GM19099 (cell line): ENCODE measurements around the gene TAOK2.

ENCODE experiments used
- POLR2A ChIP-seq: IDR thresholded peaks from 3 replicates; pipeline ENCODE4 v1.6.1; 2011; ENCODE audit warnings: low read depth; ENCODE audit not compliant: insufficient read length; ENCODE audit errors: extremely low read depth

The TAOK2 gene

DNA sequence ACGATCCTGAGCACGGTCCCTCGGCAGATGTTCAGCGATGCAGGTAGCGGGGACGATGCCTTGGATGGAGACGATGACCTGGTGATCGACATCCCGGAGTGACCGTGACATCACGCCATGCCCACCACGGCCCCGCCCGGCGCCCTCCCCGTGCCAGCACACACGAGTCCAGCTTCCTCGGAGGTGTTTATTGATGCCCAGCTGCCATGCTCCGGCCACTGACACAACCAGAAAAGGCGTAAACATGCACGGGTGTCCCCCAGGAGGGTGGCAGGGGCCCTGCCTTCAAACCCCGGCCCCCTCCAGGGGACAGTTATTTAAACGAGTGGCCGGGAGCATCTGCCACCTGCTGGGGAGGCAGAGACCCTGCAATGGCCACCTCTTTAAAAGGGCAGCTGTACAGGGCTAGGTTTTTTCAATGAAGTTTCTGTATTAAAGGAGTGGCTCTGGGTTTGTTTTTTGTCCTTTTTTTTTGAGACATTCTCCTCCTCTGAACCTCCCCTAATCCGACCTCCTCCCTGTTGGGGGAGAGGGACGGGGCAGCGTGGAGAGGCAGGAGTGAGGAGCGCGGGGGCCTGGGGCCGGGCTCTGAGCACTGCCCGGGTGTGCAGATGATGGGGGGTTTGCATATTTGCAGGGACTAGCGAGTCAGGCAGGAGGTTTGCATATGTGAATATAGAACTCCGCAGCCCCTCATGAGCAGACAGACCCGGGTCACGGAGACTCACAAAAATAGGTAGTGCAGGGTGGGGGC lies 31.9 kb downstream of the TAOK2 start:
- TF ChIP-seq POLR2A: no peak

DNA sequence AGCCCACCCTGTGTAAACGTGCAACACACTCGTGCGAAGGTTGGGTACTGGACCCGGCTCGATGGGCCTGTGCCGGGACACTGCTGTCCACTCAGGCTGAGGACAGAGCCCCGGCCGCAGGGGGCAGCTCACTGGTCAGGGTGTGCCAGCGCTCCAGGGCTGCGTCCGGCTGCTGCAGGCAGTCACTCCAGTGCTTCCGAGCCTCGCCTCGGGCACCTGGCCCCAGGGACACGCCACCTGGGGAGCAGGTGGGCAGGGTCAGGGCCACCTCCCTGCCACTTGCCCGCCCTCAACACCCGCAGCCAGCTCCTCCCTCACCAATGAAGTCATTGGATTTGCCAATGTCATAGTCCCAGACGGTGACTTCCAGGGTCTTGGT lies 32.4 kb downstream of the TAOK2 start:
- TF ChIP-seq POLR2A: no peak

DNA sequence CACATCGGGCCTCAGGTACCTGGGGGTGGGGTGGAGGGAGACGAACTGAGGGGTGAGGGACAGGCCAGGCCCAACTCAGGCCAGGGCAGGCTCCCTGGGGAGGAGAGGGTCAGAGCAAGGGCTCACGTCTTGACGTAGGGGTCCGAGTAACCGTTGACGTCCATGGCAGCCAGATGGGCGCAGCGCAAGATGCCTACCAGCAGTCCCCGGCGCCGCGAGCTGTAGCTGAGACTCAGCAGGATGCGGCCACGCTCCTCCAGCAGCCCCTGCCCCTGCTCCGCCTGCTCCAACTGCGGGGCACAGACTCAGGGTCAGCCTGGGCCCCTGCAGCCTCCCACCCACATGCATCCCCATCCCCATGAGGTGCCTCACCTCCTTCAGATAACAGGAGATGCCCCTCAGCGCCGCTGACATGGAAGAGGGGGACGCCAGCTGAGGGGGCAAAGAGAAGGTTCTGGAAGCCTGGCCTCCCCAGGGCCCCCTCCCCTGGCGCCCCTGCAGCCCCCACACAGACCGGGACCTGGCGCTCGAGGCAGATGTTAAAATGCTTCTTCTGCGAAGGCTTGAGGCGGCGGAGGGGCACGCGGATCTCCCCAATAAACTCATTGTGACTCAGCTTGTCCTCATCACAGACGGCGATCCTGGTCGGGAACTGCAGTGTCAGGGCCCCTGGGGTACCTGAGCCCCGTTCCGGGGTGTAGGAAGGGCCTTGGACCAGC lies 33.1 kb downstream of the TAOK2 start:
- no peak for TF ChIP-seq POLR2A

DNA sequence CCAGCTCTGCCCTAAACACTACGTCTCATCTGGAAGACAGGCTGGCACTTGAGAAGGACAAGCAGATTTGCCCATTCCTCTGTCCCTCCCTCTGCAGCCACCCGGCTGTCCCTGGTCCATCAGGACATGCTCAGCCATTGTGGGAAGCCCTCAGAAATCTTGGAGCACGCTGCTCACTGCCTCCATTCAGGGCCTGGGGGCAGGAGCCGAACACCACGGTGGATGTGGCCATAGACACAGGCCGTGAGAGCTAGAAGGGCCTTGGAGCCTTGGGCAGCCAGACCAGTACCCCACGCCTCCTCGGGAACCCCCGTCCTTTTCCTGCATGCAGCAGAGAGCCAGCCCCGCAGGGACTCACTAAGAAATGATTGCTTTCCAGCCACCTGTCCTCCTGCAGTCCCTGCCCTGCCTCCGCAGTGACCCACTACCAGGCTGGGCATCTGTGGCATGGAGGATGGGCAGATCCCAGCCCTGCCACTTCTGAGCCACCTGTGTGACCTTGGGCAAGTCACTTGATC lies 33.8 kb downstream of the TAOK2 start:
- TF ChIP-seq POLR2A: no peak

DNA sequence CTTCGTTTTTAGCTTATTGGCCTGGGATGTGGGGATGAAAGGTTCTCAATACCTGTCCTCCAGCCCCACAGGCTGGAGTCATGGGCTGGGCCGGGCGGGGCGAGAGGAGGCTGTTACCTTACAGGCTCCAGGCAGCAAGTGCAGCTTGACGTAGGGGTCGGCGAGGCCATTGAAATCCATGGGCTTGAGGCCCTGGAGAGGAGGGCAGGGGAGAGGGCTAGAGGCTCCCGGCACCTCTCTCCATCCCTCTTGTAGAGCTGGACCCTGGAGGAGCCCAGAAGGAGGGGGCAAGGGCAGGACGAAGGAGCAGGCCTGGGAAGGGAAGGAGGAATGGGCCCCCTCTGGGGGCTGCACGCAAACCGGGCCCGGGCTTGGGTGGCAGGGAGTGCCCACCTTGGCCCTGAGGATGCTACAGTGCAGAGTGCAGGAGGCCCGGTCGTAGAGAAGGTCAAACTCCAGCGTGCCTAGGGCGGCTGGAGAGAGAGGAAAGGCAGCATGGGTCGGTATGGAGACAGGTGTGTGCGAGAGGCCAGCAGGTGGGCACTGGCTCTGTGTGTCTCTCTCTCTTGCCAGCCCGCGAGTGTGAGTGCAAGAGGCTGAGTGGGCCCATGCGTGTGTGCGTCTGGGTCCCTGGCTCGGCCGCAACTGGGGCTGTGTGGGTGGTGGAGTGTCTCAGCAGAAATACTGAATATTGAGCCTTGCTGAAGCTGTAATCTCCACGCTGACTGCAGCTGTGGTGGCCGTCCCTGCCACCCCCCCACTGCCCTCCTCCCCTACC lies 35.6 kb downstream of the TAOK2 start:
- TF ChIP-seq POLR2A: no peak

DNA sequence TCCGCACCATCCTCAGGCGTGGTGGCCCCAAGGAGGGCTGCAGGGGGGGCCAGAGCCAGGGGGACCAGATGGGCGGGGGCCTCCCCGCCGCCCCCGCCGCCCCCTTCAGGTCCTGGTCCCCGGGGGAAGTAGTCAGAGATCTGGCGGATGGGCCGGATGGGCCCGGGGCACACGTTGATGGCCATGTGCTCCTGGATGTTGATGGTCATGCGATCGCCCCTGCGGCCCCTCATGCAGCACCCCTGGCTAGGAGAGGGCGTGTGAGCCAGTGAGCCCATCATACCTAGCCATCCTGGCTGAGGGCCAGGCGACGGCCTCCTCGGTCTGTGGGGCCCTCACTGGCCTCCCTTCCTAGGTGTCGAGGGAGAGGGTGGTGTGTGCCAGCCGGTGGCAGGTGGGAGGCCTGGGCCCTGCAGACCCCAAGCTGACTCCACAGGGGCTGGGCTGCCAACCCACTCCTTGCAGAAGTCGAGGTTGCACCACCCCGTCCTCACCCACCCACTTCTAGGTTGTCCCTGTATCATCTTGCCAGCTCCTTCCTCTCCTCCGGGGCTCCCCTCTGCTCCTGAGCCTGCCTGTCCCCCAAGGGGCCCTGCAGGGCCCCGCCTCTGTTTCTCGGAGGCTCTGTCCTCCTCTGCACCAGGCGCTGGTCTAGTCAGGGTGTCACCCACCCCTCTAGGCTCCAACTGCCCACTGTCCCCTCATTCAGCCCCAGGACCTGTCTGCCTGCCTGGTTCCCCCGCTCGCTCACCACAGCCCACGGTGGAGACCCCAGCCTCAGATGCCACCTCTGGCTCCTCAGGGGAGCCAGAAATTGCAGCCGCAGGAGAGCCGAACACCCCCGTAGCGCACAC lies 36.5 kb downstream of the TAOK2 start:
- no peak for TF ChIP-seq POLR2A

DNA sequence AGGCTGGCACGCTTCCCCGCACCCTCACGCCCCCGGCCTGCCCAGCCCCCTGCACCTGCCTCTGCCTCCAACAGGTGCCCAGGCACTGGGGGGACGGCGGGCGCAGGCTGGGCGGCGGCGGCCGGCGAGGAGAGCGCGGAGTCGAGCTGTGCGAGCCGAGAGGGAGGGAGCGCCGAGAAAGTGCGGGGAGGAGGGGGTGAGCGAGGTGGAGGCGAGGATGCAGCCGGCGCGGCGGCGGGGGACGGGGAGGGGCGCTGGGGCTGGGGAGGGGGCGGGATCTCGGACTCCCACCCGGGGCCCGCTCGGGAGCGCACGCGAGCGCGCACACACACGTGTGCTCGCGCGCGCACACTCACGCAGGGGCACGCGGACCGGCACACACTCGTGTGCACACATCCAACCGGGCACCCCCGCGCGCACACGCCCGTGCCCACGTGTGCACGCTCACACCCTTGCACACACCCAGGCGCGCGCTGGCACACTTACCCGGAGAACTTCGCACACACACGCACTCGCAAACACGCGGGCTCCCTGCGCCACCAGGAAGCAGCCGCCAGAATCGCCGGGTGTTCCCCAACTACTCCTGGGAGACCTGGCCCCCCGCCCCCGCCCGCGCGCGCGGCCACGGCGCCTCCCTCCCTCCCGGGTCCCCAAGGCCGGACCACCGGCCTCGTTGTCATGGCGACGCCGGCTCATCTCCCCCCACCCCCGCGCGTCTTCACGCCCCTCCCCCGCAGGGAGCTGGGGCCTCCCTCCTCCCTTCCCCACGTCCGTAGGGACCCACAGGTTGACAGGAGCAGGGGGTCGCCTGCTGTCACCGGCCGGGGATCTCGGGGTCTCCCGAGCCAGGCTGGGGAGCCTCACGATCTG lies 37.4 kb downstream of the TAOK2 start, which contains the start of gene DOC2A:
DOC2A (minus strand) TSS at position 184 of the 870 bp plus-strand sequence. CDS start 805 bp downstream, outside the sequence.
- no peak for TF ChIP-seq POLR2A

DNA sequence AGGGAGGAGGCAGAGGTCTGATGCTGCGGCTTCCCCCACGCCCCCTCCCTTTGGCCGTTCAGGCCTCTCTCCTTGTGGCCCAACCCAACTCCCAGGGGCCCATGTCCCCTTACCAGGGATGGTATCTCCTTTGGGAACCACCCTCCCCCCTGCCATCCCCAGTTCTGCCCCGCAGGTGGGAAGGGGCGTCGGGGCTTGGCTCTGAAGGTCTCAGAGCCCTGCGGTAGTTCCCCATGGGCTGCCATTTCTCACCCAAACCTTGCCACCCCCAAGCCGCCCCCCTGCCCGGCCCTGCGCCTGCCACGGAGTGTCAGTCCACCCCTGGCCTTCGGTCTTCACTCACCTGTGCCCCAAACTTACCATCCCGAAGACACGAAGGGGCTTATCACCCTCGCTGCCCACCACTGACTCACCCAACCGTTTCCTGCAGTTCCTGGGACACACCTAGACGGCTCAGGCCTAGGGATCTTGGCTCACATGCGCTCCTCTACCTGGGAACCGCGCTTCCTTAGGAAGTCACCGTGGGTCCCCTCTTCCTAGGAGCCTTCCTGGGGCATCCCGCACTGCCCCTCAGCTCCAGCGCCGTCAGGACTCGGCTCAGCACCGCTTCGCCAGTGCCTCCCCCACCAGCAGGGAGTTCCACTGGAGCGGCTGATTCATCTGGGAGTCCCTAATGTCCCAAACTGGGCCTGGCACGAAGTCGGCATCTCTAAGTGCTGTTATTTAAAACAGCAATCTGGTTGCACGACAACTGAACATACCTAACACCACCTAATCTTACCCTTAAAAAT lies 38.2 kb downstream of the TAOK2 start:
- TF ChIP-seq POLR2A: no peak

DNA sequence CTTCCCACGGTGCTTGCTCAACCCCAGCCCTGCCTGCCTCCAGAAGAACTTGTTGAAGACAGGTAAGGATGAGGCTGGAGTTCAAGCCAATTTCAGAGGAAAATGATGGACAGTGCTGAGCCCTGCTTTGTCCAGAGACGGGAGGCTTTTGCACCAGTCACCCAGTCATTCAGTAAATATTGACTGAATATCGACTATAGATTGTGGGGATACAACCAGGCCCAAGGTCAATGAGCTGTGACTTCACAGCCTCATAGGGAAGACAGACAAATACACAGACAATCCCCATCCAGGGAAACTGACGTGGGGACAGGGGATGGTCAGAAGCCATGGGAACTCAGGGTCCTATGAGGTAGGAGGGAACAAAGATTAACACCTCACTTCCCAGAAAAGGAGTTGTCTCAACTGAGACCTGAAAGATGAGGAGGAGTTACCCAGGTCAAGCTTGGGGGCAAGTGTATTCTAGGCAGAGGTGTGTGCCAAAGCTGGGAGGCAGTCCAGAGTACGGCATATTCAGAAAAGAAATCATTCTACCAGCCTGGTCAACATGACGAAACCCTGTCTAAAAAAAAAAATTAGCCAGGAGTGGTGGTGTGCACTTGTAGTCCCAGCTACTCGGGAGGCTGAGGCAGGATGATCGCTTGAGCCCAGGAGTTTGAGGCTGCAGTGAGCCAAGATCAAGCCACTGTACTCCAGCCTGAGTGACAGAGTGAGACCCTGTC lies 43.0 kb downstream of the TAOK2 start:
- no peak for TF ChIP-seq POLR2A

DNA sequence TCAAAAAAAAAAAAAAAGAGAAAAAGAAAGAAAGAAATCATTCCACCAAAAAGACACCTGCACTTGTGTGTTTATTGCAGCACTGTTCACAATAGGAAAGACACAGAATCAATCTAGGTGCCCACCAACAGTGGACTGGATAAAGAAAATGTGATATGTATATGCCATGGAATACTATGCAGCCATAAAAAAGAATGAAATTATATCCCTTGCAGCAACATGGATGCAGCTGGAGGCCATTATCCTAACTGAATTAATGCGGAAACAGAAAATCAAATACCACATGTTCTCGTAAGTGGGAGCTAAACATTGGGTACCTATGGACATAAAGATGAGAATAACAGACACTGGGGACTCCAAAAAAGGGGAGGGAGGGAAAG lies 43.6 kb downstream of the TAOK2 start:
- TF ChIP-seq POLR2A: no peak

DNA sequence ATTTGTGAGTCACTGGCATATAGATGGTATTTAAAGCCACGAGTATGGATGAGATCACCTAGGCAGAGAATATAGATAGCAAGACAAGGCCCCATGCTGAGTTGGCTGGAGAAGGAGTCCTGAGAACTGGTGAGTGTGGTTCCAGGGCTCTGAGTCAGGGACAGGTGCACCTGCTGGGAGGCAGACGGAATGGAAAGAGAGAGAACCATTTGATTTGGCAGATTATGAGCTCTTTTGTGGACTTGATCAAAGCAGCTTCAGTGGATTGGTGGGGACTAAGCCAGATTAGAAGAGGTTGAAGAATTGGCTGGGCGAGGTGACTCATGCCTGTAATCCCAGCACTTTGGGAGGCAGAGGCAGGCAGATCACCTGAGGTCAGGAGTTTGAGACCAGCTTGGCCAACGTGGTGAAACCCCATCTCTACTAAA lies 45.1 kb downstream of the TAOK2 start:
- TF ChIP-seq POLR2A: no peak

DNA sequence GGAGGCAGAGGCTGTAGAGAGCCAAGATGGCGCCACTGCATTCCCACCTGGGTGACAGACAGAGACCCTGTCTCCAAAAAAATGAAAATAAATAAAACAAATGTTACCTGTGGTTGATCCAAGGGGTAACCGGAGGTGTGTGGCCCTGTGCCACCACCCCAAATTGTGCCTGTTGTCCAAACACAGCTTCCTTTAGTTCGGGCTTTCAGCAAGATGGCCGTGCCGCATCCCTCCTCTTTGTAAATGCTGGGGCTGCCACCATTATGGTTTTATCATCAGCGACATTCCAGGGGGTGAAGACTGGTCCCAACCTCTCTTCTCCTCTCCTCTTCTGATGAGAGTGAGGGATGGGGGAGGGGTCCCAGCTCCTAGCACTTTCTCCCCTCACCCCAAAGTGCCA lies 49.2 kb downstream of the TAOK2 start, which contains the start of gene C16orf92:
C16orf92 (plus strand) TSS at position 312 of the 400 bp plus-strand sequence. CDS start 143 bp downstream, outside the sequence.
- TF ChIP-seq POLR2A: no peak

DNA sequence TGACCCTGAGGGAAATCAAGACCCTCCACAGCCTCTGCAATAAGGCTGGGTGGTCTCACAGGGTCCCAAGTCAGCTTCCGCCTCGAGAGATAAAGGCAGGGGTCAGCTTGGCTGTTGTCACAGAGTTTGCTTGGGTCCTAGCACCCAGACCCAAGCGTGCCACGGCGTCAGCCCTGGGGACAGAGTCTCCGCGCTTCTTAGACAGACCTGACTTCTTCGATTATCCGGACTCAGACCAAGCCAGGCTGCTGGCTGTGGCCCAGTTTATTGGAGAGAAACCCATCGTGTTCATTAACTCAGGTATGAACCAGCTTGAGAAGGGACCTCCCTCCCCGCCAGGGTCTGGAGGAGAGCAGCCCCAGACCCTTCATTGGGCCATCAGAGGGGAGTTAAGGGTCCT lies 49.9 kb downstream of the TAOK2 start:
- no peak for TF ChIP-seq POLR2A
